Smooth muscle cell (in vitro differentiated cells): ENCODE data around the gene TRAPPC3L. TPM values are rescaled to one million over a fixed set of nuclear protein-coding genes. Genes with fewer than 3 reads are reported as not detected.

Source experiments
- DNase-seq: peaks from one replicate; lab custom pipeline; 2025; ENCODE audit not compliant: unreplicated experiment; lab: John Stamatoyannopoulos, UW
- H2AFZ ChIP-seq: fragments of 200-600 bp; sonication (generic); 2 replicates; pipeline ENCODE4 v1.6.0; 2016; ENCODE audit warnings: antibody characterized with exemption, low read depth, mild to moderate bottlenecking
- H3F3A ChIP-seq: fragments of 200-600 bp; sonication (generic); 2 replicates; pipeline ENCODE4 v1.6.0; 2017; ENCODE audit warnings: antibody characterized with exemption, low read depth
- H3K27ac ChIP-seq: fragments of 200-600 bp; sonication (generic); 2 replicates; pipeline ENCODE4 v1.5.1; 2016; ENCODE audit warnings: low read depth, mild to moderate bottlenecking
- H3K27me3 ChIP-seq: fragments of 200-600 bp; sonication (generic); 2 replicates; pipeline ENCODE4 v1.6.1; 2016; ENCODE audit warnings: low read depth, mild to moderate bottlenecking
- H3K36me3 ChIP-seq: fragments of 200-600 bp; sonication (generic); 2 replicates; pipeline ENCODE4 v1.5.1; 2016; ENCODE audit warnings: low read depth
- H3K4me1 ChIP-seq: fragments of 200-600 bp; sonication (generic); 2 replicates; pipeline ENCODE4 v1.5.1; 2016; ENCODE audit warnings: low read depth
- H3K4me2 ChIP-seq: fragments of 200-600 bp; sonication (generic); 2 replicates; pipeline ENCODE4 v1.6.0; 2016; ENCODE audit warnings: mild to moderate bottlenecking
- H3K4me3 ChIP-seq: fragments of 200-600 bp; sonication (generic); 2 replicates; pipeline ENCODE4 v1.5.1; 2016; ENCODE audit warnings: mild to moderate bottlenecking
- H3K79me2 ChIP-seq: fragments of 200-600 bp; sonication (generic); 2 replicates; pipeline ENCODE4 v1.6.0; 2016; ENCODE audit warnings: low read depth, mild to moderate bottlenecking
- H3K9ac ChIP-seq: fragments of 200-600 bp; sonication (generic); 2 replicates; pipeline ENCODE4 v1.6.0; 2016; ENCODE audit warnings: low read depth
- H3K9me3 ChIP-seq: fragments of 200-600 bp; sonication (generic); replicated peaks from 2 replicates; pipeline ENCODE4 v1.5.1; 2016; ENCODE audit warnings: low read depth
- H4K20me1 ChIP-seq: fragments of 200-600 bp; sonication (generic); 2 replicates; pipeline ENCODE4 v1.6.0; 2016; ENCODE audit warnings: low read depth
- CTCF ChIP-seq: fragments of 200-600 bp; sonication (generic); IDR thresholded peaks from 2 replicates; pipeline ENCODE4 v1.5.1; 2017; ENCODE audit warnings: borderline replicate concordance, mild to moderate bottlenecking, antibody characterized with exemption; ENCODE audit not compliant: insufficient read depth, poor library complexity, severe bottlenecking
- WGBS: methylation state at CpG from one replicate; pipeline ENCODE4 v1.1.7; 2016; ENCODE audit warnings: low lambda C conversion rate; 5-methylcytosine and 5-hydroxymethylcytosine counted together
- polyA plus RNA-seq: library from polyadenylated mRNA; unstranded; fragments of >200 nt; fragmentation: Nextera tagmentation; extraction: Ambion mirVana; gene quantifications from 2 replicates; pipeline ENCODE4 v1.2.1, GENCODE V29; 2016
- total RNA-seq: library from RNA; depleted of rRNA; stranded (reverse); fragments of >200 nt; gene quantifications from 2 replicates; pipeline ENCODE4 v1.2.3, GENCODE V29; 2014

Gene TRAPPC3L
- total and polyA plus RNA-seq, 2 experiments from 2014 or later: 0.11 TPM; not detected in 1

GRCh38 chr6:116543149-116543548 is 2.3 kb downstream of the TRAPPC3L start:
- Histone ChIP-seq H3K79me2 (no peaks in the 10 kb centered on the region), H3K27me3 (peaks cover 10% of the 10 kb centered on the region), H3K4me3 (no peak overlapping the region), H3K27ac (no peak overlapping the region), H3K9ac (no peak overlapping the region), H3K4me2 (no peak overlapping the region), H2AFZ (no peak overlapping the region), H3F3A (no peaks in the 10 kb centered on the region), H4K20me1 (no peaks in the 10 kb centered on the region), H3K9me3 (no peaks in the 10 kb centered on the region), H3K4me1 (no peaks in the 10 kb centered on the region), H3K36me3 (no peaks in the 10 kb centered on the region)
- no peak for DNase-seq
- no peak for TF ChIP-seq CTCF

GRCh38 chr6:116542426-116542825 is 3.1 kb downstream of the TRAPPC3L start:
- Histone ChIP-seq H3K4me1 (no peaks in the 10 kb centered on the region), H3K27ac (no peak overlapping the region), H3K27me3 (peaks cover 10% of the 10 kb centered on the region), H3K79me2 (no peaks in the 10 kb centered on the region), H4K20me1 (no peaks in the 10 kb centered on the region), H3F3A (no peaks in the 10 kb centered on the region), H3K9ac (no peak overlapping the region), H3K9me3 (no peaks in the 10 kb centered on the region), H2AFZ (no peak overlapping the region), H3K4me2 (no peak overlapping the region), H3K4me3 (no peak overlapping the region), H3K36me3 (no peaks in the 10 kb centered on the region)
- TF ChIP-seq CTCF: no peak
- DNase-seq: no peak

- H3K27me3 ChIP-seq: no peaks in the 10 kb centered on the region
- no peak overlapping the region for H3K9ac ChIP-seq
- H3K79me2 ChIP-seq: no peaks in the 10 kb centered on the region
- H3K4me2 ChIP-seq: no peak overlapping the region
- no peaks in the 10 kb centered on the region for H3F3A ChIP-seq
- no peak overlapping the region for H3K4me3 ChIP-seq
- H3K36me3 ChIP-seq: no peaks in the 10 kb centered on the region
- no peaks in the 10 kb centered on the region for H4K20me1 ChIP-seq
- H3K9me3 ChIP-seq: no peaks in the 10 kb centered on the region
- peak overlapping the region; percentile 85 for H2AFZ ChIP-seq
- 13% methylated on average over 4 of the region's 4 CpGs for WGBS
- H3K27ac ChIP-seq: no peak overlapping the region
- DNase-seq: no peak
- TF ChIP-seq CTCF: peak; percentile 83
- H3K4me1 ChIP-seq: peaks cover 5% of the 10 kb centered on the region
These were observed 9.3 kb downstream of the TRAPPC3L start for GRCh38 chr6:116536216-116536621.

- TF ChIP-seq CTCF: no peak
- Histone ChIP-seq H3F3A (no peaks in the 10 kb centered on the region), H2AFZ (peak overlapping the region; percentile 19), H3K79me2 (no peaks in the 10 kb centered on the region), H3K9ac (no peak overlapping the region), H3K36me3 (no peaks in the 10 kb centered on the region), H3K27ac (no peak overlapping the region), H3K4me2 (no peak overlapping the region), H3K4me1 (peaks cover 14% of the 10 kb centered on the region), H3K4me3 (no peak overlapping the region), H4K20me1 (no peaks in the 10 kb centered on the region), H3K9me3 (no peaks in the 10 kb centered on the region), H3K27me3 (no peaks in the 10 kb centered on the region)
- DNase-seq: no peak
These were observed 10.4 kb downstream of the TRAPPC3L start for GRCh38 chr6:116535109-116535508.
